Endodermal cell (in vitro differentiated cells): Measurements from ENCODE around the gene ITGB7. TPM values are rescaled to one million over a fixed set of nuclear protein-coding genes. Genes with fewer than 3 reads are reported as not detected.

Experiments used
- DNase-seq: peaks from one replicate; pipeline ENCODE4 v3.0.0-alpha.2; 2017
- H3K27ac ChIP-seq: 2 replicates; pipeline ENCODE4 v1.5.1; 2013; ENCODE audit warnings: mild to moderate bottlenecking, low read depth, low read length, moderate library complexity
- H3K27me3 ChIP-seq: 2 replicates; pipeline ENCODE4 v1.6.1; 2013; ENCODE audit warnings: mild to moderate bottlenecking, low read length, moderate library complexity; ENCODE audit not compliant: insufficient read depth, control insufficient read depth, poor library complexity, severe bottlenecking
- H3K36me3 ChIP-seq: 2 replicates; pipeline ENCODE4 v1.7.0; 2013; ENCODE audit warnings: mild to moderate bottlenecking, low read length, moderate library complexity; ENCODE audit not compliant: control insufficient read depth, insufficient read depth
- H3K4me1 ChIP-seq: one replicate; pipeline ENCODE4 v1.7.0; 2013; ENCODE audit warnings: low read length; ENCODE audit not compliant: control insufficient read depth, insufficient read depth
- H3K4me3 ChIP-seq: 2 replicates; pipeline ENCODE4 v1.5.1; 2013; ENCODE audit warnings: mild to moderate bottlenecking, low read length, moderate library complexity
- H3K9ac ChIP-seq: 2 replicates; pipeline ENCODE4 v1.6.1; 2013; ENCODE audit warnings: mild to moderate bottlenecking, low read length, moderate library complexity; ENCODE audit not compliant: poor library complexity, severe bottlenecking; ENCODE audit errors: extremely low read depth
- H3K9me3 ChIP-seq: 2 replicates; pipeline ENCODE4 v1.6.1; 2013; ENCODE audit warnings: mild to moderate bottlenecking, low read length, moderate library complexity; ENCODE audit not compliant: control insufficient read depth
- H3K27ac Mint-ChIP-seq: 2 replicates; pipeline ENCODE4 v1.8.0; 2020; ENCODE audit warnings: mixed read lengths
- H3K27me3 Mint-ChIP-seq: 2 replicates; pipeline ENCODE4 v1.8.0; 2021; ENCODE audit warnings: mild to moderate bottlenecking, mixed read lengths; ENCODE audit not compliant: insufficient read depth
- H3K36me3 Mint-ChIP-seq: 2 replicates; pipeline ENCODE4 v1.8.0; 2020; ENCODE audit warnings: low read depth, mixed read lengths
- H3K4me1 Mint-ChIP-seq: 2 replicates; pipeline ENCODE4 v1.8.0; 2020; ENCODE audit warnings: mixed read lengths
- H3K4me3 Mint-ChIP-seq: 2 replicates; pipeline ENCODE4 v1.8.0; 2020; ENCODE audit warnings: mild to moderate bottlenecking, moderate library complexity, mixed read lengths
- H3K9me3 Mint-ChIP-seq: 2 replicates; pipeline ENCODE4 v1.8.0; 2020; ENCODE audit warnings: mild to moderate bottlenecking, mixed read lengths
- CTCF ChIP-seq: fragments of 200-600 bp; sonication (generic); conservative IDR thresholded peaks from 2 replicates; pipeline ENCODE4 v1.5.0; 2021; ENCODE audit warnings: antibody characterized with exemption, mild to moderate bottlenecking
- WGBS, 2 experiments: methylation state at CpG; one replicate each; pipeline versions ENCODE4 v1.1.5 to v1.1.7; 2013; ENCODE audit warnings: missing lambda C conversion rate in 2 of 2, mixed read lengths in 1 of 2; ENCODE audit not compliant: insufficient coverage in 1 of 2, insufficient read length in 1 of 2; 5-methylcytosine and 5-hydroxymethylcytosine counted together
- total RNA-seq, 2 donors: library from RNA; stranded (reverse); fragmentation: NEBNext Ultra II Directional in 1 of 2; extraction: Animal tissue kit (Norgen Biotek cat#: 25700) in 1 of 2; gene quantifications; 2 replicates in 1 of 2; 3 replicates in 1 of 2; pipeline ENCODE4 v1.2.1, GENCODE V29; 2021

Gene ITGB7
- total RNA-seq, 2 donors from 2014 or later: 1.4 TPM

GRCh38 chr12:53233671-53234121 is 26.6 kb upstream of the ITGB7 start:
- Histone ChIP-seq H3K27me3 (peaks cover 8% of the 10 kb centered on the region), H3K27ac (peak overlapping the region; percentile 80), H3K4me3 (no peak overlapping the region), H3K9ac (no peak overlapping the region), H3K36me3 (no peaks in the 10 kb centered on the region), H3K4me1 (peaks cover 16% of the 10 kb centered on the region), H3K9me3 (no peaks in the 10 kb centered on the region)
- H3K36me3 Mint-ChIP-seq: no peaks in the 10 kb centered on the region
- H3K27me3 Mint-ChIP-seq: peaks cover 19% of the 10 kb centered on the region
- H3K4me1 Mint-ChIP-seq: peaks cover 57% of the 10 kb centered on the region
- H3K4me3 Mint-ChIP-seq: peak overlapping the region; percentile 64
- peak overlapping the region; percentile 69 for H3K27ac Mint-ChIP-seq
- no peaks in the 10 kb centered on the region for H3K9me3 Mint-ChIP-seq
- peak; percentile 80 for DNase-seq
- WGBS, 2 experiments: 57 to 67% methylated on average over 1 to 6 of the region's 7 CpGs
- peak; percentile 51 for TF ChIP-seq CTCF

- Histone ChIP-seq H3K9ac (no peak overlapping the region), H3K27ac (no peak overlapping the region), H3K9me3 (no peaks in the 10 kb centered on the region), H3K36me3 (no peaks in the 10 kb centered on the region), H3K4me3 (peak overlapping the region; percentile 50), H3K27me3 (peaks cover 8% of the 10 kb centered on the region), H3K4me1 (peaks cover 16% of the 10 kb centered on the region)
- Mint-ChIP-seq H3K4me3 (peak overlapping the region; percentile 64), H3K4me1 (peaks cover 57% of the 10 kb centered on the region), H3K27ac (peak overlapping the region; percentile 46), H3K36me3 (no peaks in the 10 kb centered on the region), H3K27me3 (peaks cover 20% of the 10 kb centered on the region), H3K9me3 (no peaks in the 10 kb centered on the region)
- TF ChIP-seq CTCF: no peak
- peak; percentile 90 for DNase-seq
- 39 to 73% methylated on average over 2 to 11 of the region's 11 CpGs for WGBS, 2 experiments
Measured at GRCh38 chr12:53232646-53233461, 25.8 kb upstream of the ITGB7 start.

- Histone ChIP-seq H3K27ac (no peak within 1 kb of the TSS), H3K4me3 (peak within 1 kb of the TSS; percentile 74), H3K9me3 (no peaks in the 10 kb centered on the region), H3K27me3 (peaks cover 8% of the 10 kb centered on the region), H3K4me1 (peaks cover 16% of the 10 kb centered on the region), H3K9ac (no peak within 1 kb of the TSS), H3K36me3 (no peaks in the 10 kb centered on the region)
- Mint-ChIP-seq H3K27me3 (peaks cover 21% of the 10 kb centered on the region), H3K4me1 (peaks cover 57% of the 10 kb centered on the region), H3K4me3 (peak within 1 kb of the TSS; percentile 64), H3K27ac (peak within 1 kb of the TSS; percentile 46), H3K9me3 (no peaks in the 10 kb centered on the region), H3K36me3 (peaks cover under 1% of the 10 kb centered on the region)
- WGBS, 2 experiments: 2 to 3% methylated on average over 4 to 36 of the region's 44 CpGs
- TF ChIP-seq CTCF: no peak
- DNase-seq: peak; percentile 89
Measured at GRCh38 chr12:53231921-53232645, 25.0 kb upstream of the ITGB7 start, which contains the start of gene RARG. RARG (minus strand) TSS chr12:53232209; CDS start chr12:53227545, 4,664 bp downstream.
